ENCODE measurements around the gene ABCC4.

The ABCC4 gene

GRCh38 chr13:95256091-95256490, 45.2 kb downstream of the ABCC4 start:
- no peak for DNase-seq

GRCh38 chr13:95255072-95255732, 46.0 kb downstream of the ABCC4 start:
- no peak for DNase-seq

- DNase-seq: no peak
Measured at GRCh38 chr13:95254339-95254738, 46.9 kb downstream of the ABCC4 start.

GRCh38 chr13:95253033-95253432, 48.2 kb downstream of the ABCC4 start:
- no peak for DNase-seq

- no peak for DNase-seq
Measured at GRCh38 chr13:95251641-95252040, 49.6 kb downstream of the ABCC4 start.

- DNase-seq: no peak
Measured at GRCh38 chr13:95250961-95251360, 50.3 kb downstream of the ABCC4 start.

GRCh38 chr13:95248953-95249352, 52.3 kb downstream of the ABCC4 start:
- DNase-seq: no peak

GRCh38 chr13:95247852-95248251, 53.4 kb downstream of the ABCC4 start:
- no peak for DNase-seq

- no peak for DNase-seq
Measured at GRCh38 chr13:95247171-95247570, 54.1 kb downstream of the ABCC4 start.

GRCh38 chr13:95246292-95247082, 54.8 kb downstream of the ABCC4 start:
- no peak for DNase-seq

- no peak for DNase-seq
Measured at GRCh38 chr13:95245071-95245470, 56.2 kb downstream of the ABCC4 start.

GRCh38 chr13:95243207-95243606, 58.0 kb downstream of the ABCC4 start:
- peak in 1 of 2 donors; percentile 21 for DNase-seq

GRCh38 chr13:95241321-95241720, 59.9 kb downstream of the ABCC4 start:
- no peak for DNase-seq

GRCh38 chr13:95239283-95239682, 62.0 kb downstream of the ABCC4 start:
- no peak for DNase-seq

- DNase-seq: no peak
Measured at GRCh38 chr13:95237310-95237870, 63.9 kb downstream of the ABCC4 start.

- no peak for DNase-seq
Measured at GRCh38 chr13:95236774-95237173, 64.5 kb downstream of the ABCC4 start.

GRCh38 chr13:95235974-95236373, 65.3 kb downstream of the ABCC4 start:
- no peak for DNase-seq

- no peak for DNase-seq
Measured at GRCh38 chr13:95235199-95235756, 66.0 kb downstream of the ABCC4 start.

GRCh38 chr13:95234242-95234641, 67.0 kb downstream of the ABCC4 start:
- no peak for DNase-seq

- no peak for DNase-seq
Measured at GRCh38 chr13:95233026-95233635, 68.1 kb downstream of the ABCC4 start.

- DNase-seq: no peak
Measured at GRCh38 chr13:95231393-95231792, 69.9 kb downstream of the ABCC4 start.

GRCh38 chr13:95229855-95230254, 71.4 kb downstream of the ABCC4 start:
- DNase-seq: no peak

GRCh38 chr13:95228130-95228529, 73.1 kb downstream of the ABCC4 start:
- DNase-seq: no peak

Measured in hippocampal formation (tissue), 2 donors.